IMR-90 (cell line): ENCODE data around the gene SMAD2.

Experiments used
- FOS ChIP-seq: fragments of 150-350 bp; IDR thresholded peaks from 2 replicates; pipeline ENCODE4 v1.6.1; 2016; ENCODE audit warnings: low read depth, low read length
- NFE2L2 ChIP-seq: fragments of 150-350 bp; IDR thresholded peaks from 2 replicates; pipeline ENCODE4 v1.6.1; 2016; ENCODE audit warnings: low read depth, mild to moderate bottlenecking, low read length
- POLR2A ChIP-seq: IDR thresholded peaks from 2 replicates; pipeline ENCODE4 v1.6.1; 2012; ENCODE audit warnings: mild to moderate bottlenecking, low read depth, low read length
- RAD21 ChIP-seq: IDR thresholded peaks from 2 replicates; pipeline ENCODE4 v1.6.1; 2012; ENCODE audit warnings: low read length, improper control_type of control experiment
- RCOR1 ChIP-seq: IDR thresholded peaks from 2 replicates; pipeline ENCODE4 v1.6.1; 2012; ENCODE audit warnings: mild to moderate bottlenecking, low read length, improper control_type of control experiment; ENCODE audit not compliant: insufficient replicate concordance
- RFX5 ChIP-seq: IDR thresholded peaks from 2 replicates; pipeline ENCODE4 v1.8.0; 2012; ENCODE audit warnings: low read depth, mild to moderate bottlenecking, low read length, moderate library complexity
- SMC3 ChIP-seq: fragments of 150-350 bp; IDR thresholded peaks from 2 replicates; pipeline ENCODE4 v1.6.1; 2016; ENCODE audit warnings: low read depth, mild to moderate bottlenecking, antibody characterized with exemption, low read length, moderate library complexity
- TF ChIP-seq, protein P1 (sequence below): fragments of 150-350 bp; IDR thresholded peaks from 2 replicates; pipeline ENCODE4 v1.6.1; 2016; ENCODE audit warnings: low read depth, mild to moderate bottlenecking, low read length, moderate library complexity, borderline replicate concordance
- TF ChIP-seq, protein P2 (sequence below): conservative IDR thresholded peaks from 2 replicates; pipeline ENCODE4 v1.5.1; 2012; ENCODE audit warnings: mild to moderate bottlenecking, low read depth, low read length, improper control_type of control experiment
- TF ChIP-seq, protein P3 (sequence below): fragments of 150-350 bp; IDR thresholded peaks from 2 replicates; pipeline ENCODE4 v1.6.1; 2017; ENCODE audit warnings: mild to moderate bottlenecking, antibody characterized with exemption, low read length, low read depth

DNA sequence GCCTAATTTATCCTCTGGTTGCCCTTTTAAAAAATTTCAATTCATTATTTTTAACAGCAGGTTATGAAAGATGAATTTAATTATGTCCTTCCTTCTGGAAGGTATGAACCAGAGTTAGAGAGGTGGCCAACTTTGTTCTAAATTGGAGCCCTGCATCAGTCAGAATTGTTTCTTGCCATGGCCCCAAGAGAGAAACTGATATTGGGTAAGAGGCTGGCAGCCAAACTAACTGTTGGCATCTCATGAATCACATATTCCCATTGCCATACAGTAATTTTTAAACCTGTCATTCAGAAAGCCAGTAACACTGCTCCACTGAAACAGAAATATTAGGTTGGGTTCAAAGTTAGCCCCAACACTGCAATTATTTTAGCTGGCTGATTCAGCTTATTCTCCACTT lies 67.4 kb downstream of the SMAD2 start:
- no peak for TF ChIP-seq RAD21
- TF ChIP-seq, protein P1, sequence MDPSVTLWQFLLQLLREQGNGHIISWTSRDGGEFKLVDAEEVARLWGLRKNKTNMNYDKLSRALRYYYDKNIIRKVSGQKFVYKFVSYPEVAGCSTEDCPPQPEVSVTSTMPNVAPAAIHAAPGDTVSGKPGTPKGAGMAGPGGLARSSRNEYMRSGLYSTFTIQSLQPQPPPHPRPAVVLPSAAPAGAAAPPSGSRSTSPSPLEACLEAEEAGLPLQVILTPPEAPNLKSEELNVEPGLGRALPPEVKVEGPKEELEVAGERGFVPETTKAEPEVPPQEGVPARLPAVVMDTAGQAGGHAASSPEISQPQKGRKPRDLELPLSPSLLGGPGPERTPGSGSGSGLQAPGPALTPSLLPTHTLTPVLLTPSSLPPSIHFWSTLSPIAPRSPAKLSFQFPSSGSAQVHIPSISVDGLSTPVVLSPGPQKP = no peak
- TF ChIP-seq, protein P2, sequence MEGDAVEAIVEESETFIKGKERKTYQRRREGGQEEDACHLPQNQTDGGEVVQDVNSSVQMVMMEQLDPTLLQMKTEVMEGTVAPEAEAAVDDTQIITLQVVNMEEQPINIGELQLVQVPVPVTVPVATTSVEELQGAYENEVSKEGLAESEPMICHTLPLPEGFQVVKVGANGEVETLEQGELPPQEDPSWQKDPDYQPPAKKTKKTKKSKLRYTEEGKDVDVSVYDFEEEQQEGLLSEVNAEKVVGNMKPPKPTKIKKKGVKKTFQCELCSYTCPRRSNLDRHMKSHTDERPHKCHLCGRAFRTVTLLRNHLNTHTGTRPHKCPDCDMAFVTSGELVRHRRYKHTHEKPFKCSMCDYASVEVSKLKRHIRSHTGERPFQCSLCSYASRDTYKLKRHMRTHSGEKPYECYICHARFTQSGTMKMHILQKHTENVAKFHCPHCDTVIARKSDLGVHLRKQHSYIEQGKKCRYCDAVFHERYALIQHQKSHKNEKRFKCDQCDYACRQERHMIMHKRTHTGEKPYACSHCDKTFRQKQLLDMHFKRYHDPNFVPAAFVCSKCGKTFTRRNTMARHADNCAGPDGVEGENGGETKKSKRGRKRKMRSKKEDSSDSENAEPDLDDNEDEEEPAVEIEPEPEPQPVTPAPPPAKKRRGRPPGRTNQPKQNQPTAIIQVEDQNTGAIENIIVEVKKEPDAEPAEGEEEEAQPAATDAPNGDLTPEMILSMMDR = no peak
- TF ChIP-seq POLR2A = no peak
- TF ChIP-seq NFE2L2 = no peak
- no peak for TF ChIP-seq SMC3
- no peak for TF ChIP-seq RCOR1
- no peak for TF ChIP-seq RFX5
- TF ChIP-seq FOS = no peak
- TF ChIP-seq, protein P3, sequence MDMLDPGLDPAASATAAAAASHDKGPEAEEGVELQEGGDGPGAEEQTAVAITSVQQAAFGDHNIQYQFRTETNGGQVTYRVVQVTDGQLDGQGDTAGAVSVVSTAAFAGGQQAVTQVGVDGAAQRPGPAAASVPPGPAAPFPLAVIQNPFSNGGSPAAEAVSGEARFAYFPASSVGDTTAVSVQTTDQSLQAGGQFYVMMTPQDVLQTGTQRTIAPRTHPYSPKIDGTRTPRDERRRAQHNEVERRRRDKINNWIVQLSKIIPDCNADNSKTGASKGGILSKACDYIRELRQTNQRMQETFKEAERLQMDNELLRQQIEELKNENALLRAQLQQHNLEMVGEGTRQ = no peak
